Caco-2 (cell line): ENCODE data around the gene IFITM2. TPM values are rescaled to one million over a fixed set of nuclear protein-coding genes. Genes with fewer than 3 reads are reported as not detected.

Experiments
- BruUV-seq: library from RNA; stranded (reverse); fragments of 400-500 nt; replicated peaks from 2 replicates; lab custom pipeline; 2021; lab: Mats Ljungman, UMichigan
- CTCF ChIA-PET: fragments of 300-600 bp; sonication (Branson Sonifier 250); formaldehyde crosslinking; loops from one replicate; lab custom pipeline; 2022; ENCODE audit warnings: antibody characterized with exemption; lab: Charles Lee
- POLR2A ChIA-PET: fragments of 300-600 bp; sonication (Branson Sonifier 250); formaldehyde crosslinking; loops from one replicate; lab custom pipeline; 2022; ENCODE audit warnings: antibody characterized with exemption; lab: Charles Lee
- DNase-seq, 2 experiments: peaks; one replicate each; pipeline versions ENCODE4 v3.0.0 to v3.0.0-alpha.2; 2020 to 2022
- H3K27me3 ChIP-seq: replicated peaks from 2 replicates; pipeline ENCODE4 v1.6.0; 2011; ENCODE audit warnings: low read length; ENCODE audit not compliant: control insufficient read depth, insufficient read depth
- H3K36me3 ChIP-seq: 2 replicates; pipeline ENCODE4 v1.5.1; 2011; ENCODE audit warnings: low read length; ENCODE audit not compliant: control insufficient read depth, insufficient read depth
- H3K4me1 ChIP-seq: fragments of 250-450 bp; sonication (Bioruptor Pico); 2 replicates; pipeline ENCODE4 v1.5.1; 2020; ENCODE audit warnings: mild to moderate bottlenecking
- H3K4me3 ChIP-seq: 2 replicates; pipeline ENCODE4 v1.5.1; 2011; ENCODE audit warnings: low read depth, mild to moderate bottlenecking, control low read depth, low read length
- H3K9me3 ChIP-seq: fragments of 250-450 bp; sonication (Bioruptor Pico); 2 replicates; pipeline ENCODE4 v1.5.1; 2020; ENCODE audit warnings: mild to moderate bottlenecking, moderate library complexity
- H3K27ac Mint-ChIP-seq: one replicate; pipeline ENCODE4 v1.8.0; 2022; ENCODE audit warnings: mixed read lengths; ENCODE audit not compliant: unreplicated experiment
- H3K27me3 Mint-ChIP-seq: one replicate; pipeline ENCODE4 v1.8.0; 2022; ENCODE audit warnings: mixed read lengths; ENCODE audit not compliant: insufficient read depth, unreplicated experiment
- H3K36me3 Mint-ChIP-seq: one replicate; pipeline ENCODE4 v1.8.0; 2022; ENCODE audit warnings: mild to moderate bottlenecking, mixed read lengths; ENCODE audit not compliant: insufficient read depth, unreplicated experiment
- H3K4me1 Mint-ChIP-seq: one replicate; pipeline ENCODE4 v1.8.0; 2022; ENCODE audit warnings: low read depth, mixed read lengths; ENCODE audit not compliant: unreplicated experiment
- H3K4me3 Mint-ChIP-seq: one replicate; pipeline ENCODE4 v1.8.0; 2022; ENCODE audit warnings: mild to moderate bottlenecking, moderate library complexity, mixed read lengths; ENCODE audit not compliant: unreplicated experiment
- H3K9me3 Mint-ChIP-seq: one replicate; pipeline ENCODE4 v1.8.0; 2022; ENCODE audit warnings: mixed read lengths; ENCODE audit not compliant: unreplicated experiment
- intact Hi-C: fragments of 100-400 bp; cut with micrococcal nuclease; formaldehyde crosslinking; loops from one replicate; pipeline ENCODE4 v1.10.0; 2022; ENCODE audit not compliant: unreplicated experiment
- total RNA-seq: library from RNA; stranded (reverse); gene quantifications from 2 replicates; pipeline ENCODE4 v1.2.3, GENCODE V29; 2022
- TF ChIP-seq, protein P1 (sequence below), 2 experiments: fragments of 200-600 bp in 1 of 2; IDR thresholded peaks; 1 replicate in 1 of 2; 2 replicates in 1 of 2; pipeline versions ENCODE4 v1.5.1 to v1.8.0; 2011 to 2022; ENCODE audit warnings: antibody characterized with exemption in 1 of 2, control low read depth in 1 of 2, inconsistent platforms in 1 of 2, low read depth in 1 of 2, low read length in 1 of 2, mild to moderate bottlenecking in 1 of 2, moderate library complexity in 1 of 2; ENCODE audit not compliant: insufficient read depth in 1 of 2, severe bottlenecking in 1 of 2, unreplicated experiment in 1 of 2

IFITM2 gene
- total RNA-seq, 1 experiment from 2014 or later, result 7.3 TPM

DNA sequence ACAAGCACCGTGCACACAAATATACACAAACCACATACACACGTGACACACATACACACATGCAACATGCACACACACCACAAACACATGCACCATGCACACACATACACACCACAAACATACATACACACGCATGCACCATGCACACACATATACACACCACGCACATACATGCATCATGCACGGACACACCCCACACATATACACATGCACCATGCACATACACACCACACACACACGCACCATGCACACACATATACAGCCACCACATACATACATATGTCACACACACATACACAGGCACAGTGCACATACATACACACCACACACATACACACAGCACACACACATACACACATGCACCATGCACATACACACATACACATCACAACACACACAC lies 49.0 kb downstream of the IFITM2 start:
- Histone ChIP-seq H3K27me3 (no peaks in the 10 kb centered on the region), H3K9me3 (no peaks in the 10 kb centered on the region; the same call in 1 of the 2 replicates), H3K4me3 (no peak overlapping the region), H3K4me1 (peaks cover 27% of the 10 kb centered on the region), H3K36me3 (no peaks in the 10 kb centered on the region)
- Mint-ChIP-seq H3K36me3 (no peaks in the 10 kb centered on the region), H3K9me3 (no peaks in the 10 kb centered on the region), H3K27me3 (no peaks in the 10 kb centered on the region), H3K27ac (no peak overlapping the region), H3K4me3 (no peak overlapping the region), H3K4me1 (peaks cover 16% of the 10 kb centered on the region)
- no peak for DNase-seq
- CTCF ChIA-PET, result interaction anchor here (0.6 to 4.0 kb wide), 5 partner anchors 18 to 106 kb away, joined by 3 to 15 read pairs (median 9); no protein-coding TSS in a partner anchor
- POLR2A ChIA-PET, result interaction anchor here (1.0 to 1.8 kb wide), 5 partner anchors 26 to 149 kb away, joined by 3 to 8 read pairs (median 4); partner anchors contain the start of genes BET1L, IFITM2 and RIC8A
- BruUV-seq, result no TSS peak
- intact Hi-C loops, result loop anchor here (5.0 kb wide), 1 partner anchor 49 kb away; the partner anchor contains the start of gene IFITM2
- TF ChIP-seq, protein P1, sequence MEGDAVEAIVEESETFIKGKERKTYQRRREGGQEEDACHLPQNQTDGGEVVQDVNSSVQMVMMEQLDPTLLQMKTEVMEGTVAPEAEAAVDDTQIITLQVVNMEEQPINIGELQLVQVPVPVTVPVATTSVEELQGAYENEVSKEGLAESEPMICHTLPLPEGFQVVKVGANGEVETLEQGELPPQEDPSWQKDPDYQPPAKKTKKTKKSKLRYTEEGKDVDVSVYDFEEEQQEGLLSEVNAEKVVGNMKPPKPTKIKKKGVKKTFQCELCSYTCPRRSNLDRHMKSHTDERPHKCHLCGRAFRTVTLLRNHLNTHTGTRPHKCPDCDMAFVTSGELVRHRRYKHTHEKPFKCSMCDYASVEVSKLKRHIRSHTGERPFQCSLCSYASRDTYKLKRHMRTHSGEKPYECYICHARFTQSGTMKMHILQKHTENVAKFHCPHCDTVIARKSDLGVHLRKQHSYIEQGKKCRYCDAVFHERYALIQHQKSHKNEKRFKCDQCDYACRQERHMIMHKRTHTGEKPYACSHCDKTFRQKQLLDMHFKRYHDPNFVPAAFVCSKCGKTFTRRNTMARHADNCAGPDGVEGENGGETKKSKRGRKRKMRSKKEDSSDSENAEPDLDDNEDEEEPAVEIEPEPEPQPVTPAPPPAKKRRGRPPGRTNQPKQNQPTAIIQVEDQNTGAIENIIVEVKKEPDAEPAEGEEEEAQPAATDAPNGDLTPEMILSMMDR (IDR thresholded peaks at IDR 0.05; ENCODE audit: insufficient read depth in 1 of 2, low read depth in 1 of 2, low read length in 1 of 2, severe bottlenecking in 1 of 2, unreplicated experiment in 1 of 2), result no peak

DNA sequence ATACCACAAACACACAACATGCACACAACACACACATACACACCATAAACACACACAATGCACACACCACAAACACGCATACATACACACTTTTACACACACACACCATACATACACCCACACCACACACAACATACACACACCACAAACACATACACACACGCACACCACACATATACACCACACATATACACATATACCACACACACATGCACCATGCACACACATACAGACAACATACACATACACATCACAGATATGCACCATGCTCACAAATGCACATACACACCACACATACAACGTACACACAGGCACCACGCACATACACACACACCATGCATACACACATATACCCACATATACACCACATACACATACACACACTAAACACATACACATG lies 50.0 kb downstream of the IFITM2 start:
- H3K4me1 ChIP-seq, result peaks cover 24% of the 10 kb centered on the region
- H3K9me3 Mint-ChIP-seq, result no peaks in the 10 kb centered on the region
- H3K9me3 ChIP-seq, result no peaks in the 10 kb centered on the region; the same call in 1 of the 2 replicates
- no TSS peak for BruUV-seq
- H3K36me3 ChIP-seq, result no peaks in the 10 kb centered on the region
- H3K4me3 Mint-ChIP-seq, result no peak overlapping the region
- ChIA-PET POLR2A (no interaction called here), CTCF (no interaction called here)
- TF ChIP-seq, protein P1 (IDR thresholded peaks at IDR 0.05; ENCODE audit: insufficient read depth in 1 of 2, low read depth in 1 of 2, low read length in 1 of 2, severe bottlenecking in 1 of 2, unreplicated experiment in 1 of 2), result no peak
- no peaks in the 10 kb centered on the region for H3K36me3 Mint-ChIP-seq
- H3K27me3 ChIP-seq, result no peaks in the 10 kb centered on the region
- no peak for DNase-seq
- no peak overlapping the region for H3K27ac Mint-ChIP-seq
- intact Hi-C loops, result loop anchor here (5.0 kb wide), 1 partner anchor 50 kb away; the partner anchor contains the start of gene IFITM2
- no peaks in the 10 kb centered on the region for H3K27me3 Mint-ChIP-seq
- peaks cover 14% of the 10 kb centered on the region for H3K4me1 Mint-ChIP-seq
- no peak overlapping the region for H3K4me3 ChIP-seq

DNA sequence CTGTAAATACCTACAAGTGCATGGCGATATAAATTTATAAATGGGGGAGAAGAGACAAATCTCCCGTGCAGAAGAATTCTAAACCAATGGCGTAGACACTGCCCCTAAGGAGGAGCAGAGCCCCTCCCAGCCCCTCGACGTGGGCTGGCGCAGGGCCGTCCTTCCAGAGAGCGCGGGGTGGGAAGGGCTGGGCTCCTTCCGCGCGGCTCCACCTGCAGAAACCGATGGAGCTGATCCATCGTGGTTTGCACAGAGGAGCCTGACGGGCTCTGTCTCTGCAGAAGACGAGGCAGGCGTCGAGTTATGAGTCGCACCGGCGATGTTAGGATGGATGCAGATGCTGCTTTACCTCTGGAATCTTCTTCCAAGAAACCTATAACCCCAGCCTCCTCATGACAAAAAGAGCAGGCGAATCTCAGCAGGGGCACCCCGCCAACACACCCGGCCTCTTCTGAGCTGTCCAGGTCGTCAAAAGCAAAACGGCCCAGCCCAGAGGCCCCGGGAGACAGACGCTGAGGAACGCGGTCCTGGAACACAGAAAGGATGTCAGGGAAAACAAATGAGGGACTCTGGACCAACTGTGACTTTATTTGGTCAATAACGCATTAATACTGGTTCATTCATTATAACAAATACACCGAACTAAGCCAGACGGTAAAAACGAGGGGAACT lies 50.6 kb downstream of the IFITM2 start:
- Mint-ChIP-seq H3K9me3 (no peaks in the 10 kb centered on the region), H3K36me3 (no peaks in the 10 kb centered on the region), H3K4me1 (peaks cover 8% of the 10 kb centered on the region), H3K4me3 (no peak overlapping the region), H3K27me3 (no peaks in the 10 kb centered on the region), H3K27ac (no peak overlapping the region)
- DNase-seq, result no peak
- intact Hi-C loops, result loop anchor here (5.0 kb wide), 1 partner anchor 51 kb away; the partner anchor contains the start of gene IFITM2
- Histone ChIP-seq H3K27me3 (no peaks in the 10 kb centered on the region), H3K4me3 (no peak overlapping the region), H3K4me1 (peaks cover 18% of the 10 kb centered on the region), H3K9me3 (no peaks in the 10 kb centered on the region; the same call in 1 of the 2 replicates), H3K36me3 (no peaks in the 10 kb centered on the region)
- POLR2A ChIA-PET, result no interaction called here
- TF ChIP-seq, protein P1 (IDR thresholded peaks at IDR 0.05; ENCODE audit: insufficient read depth in 1 of 2, low read depth in 1 of 2, low read length in 1 of 2, severe bottlenecking in 1 of 2, unreplicated experiment in 1 of 2), result no peak
- no TSS peak for BruUV-seq
- CTCF ChIA-PET, result no interaction called here

Other genes starting within 250 kb of the IFITM2 start
- not detected in 2 replicates for gene SCGB1C1, start 114.7 kb upstream of the IFITM2 start, total RNA-seq
- gene BET1L, start 100.4 kb upstream of the IFITM2 start, total RNA-seq, result 56.8 and 57.4 TPM in 2 replicates
- gene RIC8A, start 100.1 kb upstream of the IFITM2 start, total RNA-seq, result 97.1 and 111 TPM in 2 replicates
- 24.6 and 26.0 TPM in 2 replicates for gene SIRT3, start 71.5 kb upstream of the IFITM2 start, total RNA-seq
- 162 and 172 TPM in 2 replicates for gene PSMD13, start 70.8 kb upstream of the IFITM2 start, total RNA-seq
- gene NLRP6, start 29.4 kb upstream of the IFITM2 start, total RNA-seq, result not detected in 2 replicates
- 59.6 and 66.5 TPM in 2 replicates for gene PGGHG, start 18.7 kb upstream of the IFITM2 start, total RNA-seq
- not detected in 2 replicates for gene IFITM5, start 8.3 kb upstream of the IFITM2 start, total RNA-seq
- 3.0 and 3.2 TPM in 2 replicates for gene IFITM1, start 6.2 kb downstream of the IFITM2 start, total RNA-seq
- gene IFITM3, start 13.0 kb downstream of the IFITM2 start, total RNA-seq, result 6.9 and 12.4 TPM in 2 replicates
- gene B4GALNT4, start 61.7 kb downstream of the IFITM2 start, total RNA-seq, result 30.7 and 35.6 TPM in 2 replicates
- 143 and 149 TPM in 2 replicates for gene PKP3, start 86.4 kb downstream of the IFITM2 start, total RNA-seq
- 119 and 124 TPM in 2 replicates for gene SIGIRR, start 107.2 kb downstream of the IFITM2 start, total RNA-seq
- 85.5 and 92.6 TPM in 2 replicates for gene ANO9, start 134.2 kb downstream of the IFITM2 start, total RNA-seq
- 40.6 and 44.3 TPM in 2 replicates for gene PTDSS2, start 142.5 kb downstream of the IFITM2 start, total RNA-seq
- gene RNH1, start 199.4 kb downstream of the IFITM2 start, total RNA-seq, result 134 and 136 TPM in 2 replicates
- gene HRAS, start 227.8 kb downstream of the IFITM2 start, total RNA-seq, result 60.2 and 69.0 TPM in 2 replicates
- gene LRRC56, start 229.7 kb downstream of the IFITM2 start, total RNA-seq, result 4.3 and 4.4 TPM in 2 replicates